MV-4-11 (cell line): ENCODE results near the gene GRID2IP.

Source experiments
- DNase-seq: peaks from one replicate; lab custom pipeline; 2025; lab: John Stamatoyannopoulos, UW

GRID2IP gene

DNA sequence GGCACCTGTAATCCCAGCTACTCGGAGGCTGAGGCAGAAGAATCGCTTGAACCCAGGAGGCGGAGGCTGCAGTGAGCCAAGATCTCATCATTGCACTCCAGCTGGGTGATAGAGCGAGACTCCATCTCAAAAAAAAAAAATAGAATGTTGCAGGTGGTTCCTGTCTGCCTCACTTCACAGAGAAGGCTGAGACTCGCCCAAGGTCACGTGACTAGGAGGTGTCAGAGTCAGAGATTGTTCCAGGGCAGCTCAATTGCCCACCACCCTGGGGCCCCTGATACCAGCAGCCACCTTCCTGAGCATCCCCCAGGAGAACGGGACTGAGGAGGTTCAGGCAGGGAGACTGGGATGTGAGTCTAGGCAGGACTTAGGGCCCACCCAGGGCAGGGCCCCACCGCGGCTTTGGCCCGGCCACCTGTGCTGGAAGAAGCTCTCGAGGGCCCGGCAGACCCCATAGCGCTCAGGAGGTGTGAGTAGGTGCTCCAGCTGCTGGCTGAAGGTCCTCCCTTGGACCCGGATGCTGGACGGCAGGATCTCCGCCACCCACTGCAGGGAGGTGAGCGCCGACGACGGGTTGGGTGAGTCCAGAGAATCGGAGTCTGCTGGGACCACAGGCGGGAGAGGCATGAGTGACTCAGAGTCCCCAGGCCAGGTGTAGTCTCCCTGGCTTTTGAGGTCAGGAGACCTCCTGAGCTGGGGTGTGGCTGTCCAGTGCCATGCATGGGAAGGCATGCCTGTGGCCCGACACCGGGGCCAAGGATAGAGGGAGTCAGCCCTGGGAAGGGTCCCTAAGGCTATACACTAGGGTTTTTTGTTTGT is 30.9 kb downstream of the GRID2IP start:
- no peak for DNase-seq

DNA sequence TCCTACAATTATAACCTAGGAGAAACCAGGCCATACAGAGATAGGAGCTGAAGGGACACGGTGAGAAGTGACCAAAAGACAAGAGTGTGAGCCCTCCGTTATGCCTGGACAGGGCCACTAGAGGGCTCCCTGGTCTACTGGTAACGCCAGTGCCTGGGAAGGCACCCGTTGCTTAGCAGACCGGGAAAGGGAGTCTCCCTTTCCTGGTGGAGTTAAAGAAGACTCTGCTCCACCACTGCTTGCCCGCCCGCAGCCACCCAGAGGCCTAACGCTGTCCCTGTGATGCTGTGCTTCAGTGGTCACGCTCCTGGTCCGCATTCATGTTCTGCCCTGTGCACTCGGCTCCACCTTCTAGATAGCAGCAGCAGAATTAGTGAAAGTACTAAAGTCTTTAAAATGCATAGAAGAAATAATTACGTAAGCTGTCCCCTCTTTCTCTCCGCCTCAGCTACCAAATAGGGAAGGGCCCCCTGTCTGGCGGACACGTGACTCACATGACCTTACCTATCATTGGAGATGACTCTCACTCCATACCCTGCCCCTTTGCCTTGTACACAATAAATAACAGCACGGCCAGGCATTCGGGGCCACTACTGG is 34.8 kb downstream of the GRID2IP start:
- peak; percentile 63 for DNase-seq

DNA sequence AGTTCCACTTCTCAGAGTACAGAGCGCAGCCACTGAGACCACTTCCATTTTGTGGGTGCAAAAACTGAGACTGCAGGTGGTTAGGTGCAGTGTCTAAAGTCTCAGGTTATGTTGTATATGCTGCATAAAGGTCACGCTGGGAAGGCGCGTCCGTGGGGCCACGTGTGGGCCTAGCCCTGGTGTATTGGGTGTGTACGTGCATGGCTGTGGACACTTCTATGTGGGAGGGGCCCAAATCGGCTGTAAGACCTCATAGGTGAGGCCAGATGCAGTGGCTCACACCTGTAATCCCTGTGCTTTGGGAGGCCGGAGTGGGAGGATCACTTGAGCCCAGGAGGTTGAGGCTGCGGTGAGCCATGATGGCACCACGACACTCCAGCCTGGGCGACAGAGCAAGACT is 37.7 kb downstream of the GRID2IP start:
- DNase-seq = no peak

DNA sequence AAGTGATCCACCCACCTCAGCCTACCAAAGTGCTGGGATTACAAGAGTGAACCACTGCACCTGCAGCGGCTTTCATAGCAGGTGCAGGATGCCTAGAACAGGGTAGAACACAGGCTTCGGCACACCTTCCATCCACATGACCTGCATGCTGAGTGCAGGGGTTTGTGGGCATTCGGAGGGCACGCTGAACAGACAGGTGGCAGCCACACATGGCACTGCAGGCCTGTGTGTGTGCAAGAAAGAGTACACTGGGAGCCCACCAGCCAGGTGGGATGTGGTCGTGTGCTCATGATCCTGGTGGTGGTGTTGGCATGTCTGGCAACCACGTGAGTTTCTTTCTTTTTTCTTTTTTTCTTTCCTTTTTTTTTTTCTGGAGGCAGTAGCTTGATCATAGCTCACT is 38.4 kb downstream of the GRID2IP start:
- no peak for DNase-seq

DNA sequence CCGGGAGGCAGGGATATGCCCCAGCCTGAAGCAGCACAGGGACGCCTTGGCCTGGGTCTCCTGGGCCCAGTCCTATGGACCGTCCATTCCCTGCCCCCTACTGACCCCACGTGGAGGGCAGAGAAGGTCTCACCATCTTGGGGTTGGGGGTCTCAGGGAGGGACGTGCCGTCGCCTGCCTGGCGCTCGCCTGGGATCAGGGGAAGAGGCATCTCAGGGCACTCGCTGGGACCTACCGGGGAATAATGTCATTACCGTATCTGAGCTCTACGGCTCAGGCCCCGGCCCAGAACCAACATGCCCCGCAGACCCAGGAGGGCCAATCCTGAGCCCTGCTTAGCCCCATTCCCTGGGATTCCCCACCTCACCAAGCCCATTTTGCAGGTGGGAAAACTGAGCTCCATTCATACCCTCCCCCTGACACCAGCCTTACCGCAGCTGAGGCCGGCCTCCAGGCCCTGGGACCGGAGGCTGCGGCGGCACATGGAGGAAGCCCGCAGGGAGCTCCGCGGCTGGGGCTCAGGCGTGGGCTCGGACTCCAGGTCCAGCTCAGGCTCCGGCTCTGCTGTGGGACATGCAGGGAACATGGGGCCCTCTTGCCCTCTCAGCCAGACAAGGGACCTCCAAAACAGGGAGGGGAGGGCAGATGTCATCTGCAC is 40.7 kb downstream of the GRID2IP start:
- no peak for DNase-seq

DNA sequence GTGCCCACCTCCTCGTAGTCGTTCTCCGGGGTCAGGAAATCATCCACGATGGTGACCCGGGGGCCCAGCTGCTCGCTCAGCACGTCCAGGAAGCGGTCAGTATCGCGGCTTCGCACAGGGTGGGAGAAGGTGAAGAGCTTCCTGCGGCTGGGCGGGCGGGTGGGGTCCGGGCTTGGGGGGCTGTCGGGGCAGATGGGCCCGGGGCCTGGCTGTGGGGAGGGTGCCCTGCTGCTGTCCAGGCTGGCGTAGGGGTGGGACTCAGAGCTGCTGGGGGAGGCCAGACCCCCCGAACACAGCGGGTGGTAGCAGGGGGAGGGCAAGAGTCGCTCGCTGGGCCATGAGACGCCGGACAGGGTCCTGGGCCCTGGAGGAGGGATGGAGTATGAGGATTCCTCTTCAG is 42.3 kb downstream of the GRID2IP start:
- no peak for DNase-seq

DNA sequence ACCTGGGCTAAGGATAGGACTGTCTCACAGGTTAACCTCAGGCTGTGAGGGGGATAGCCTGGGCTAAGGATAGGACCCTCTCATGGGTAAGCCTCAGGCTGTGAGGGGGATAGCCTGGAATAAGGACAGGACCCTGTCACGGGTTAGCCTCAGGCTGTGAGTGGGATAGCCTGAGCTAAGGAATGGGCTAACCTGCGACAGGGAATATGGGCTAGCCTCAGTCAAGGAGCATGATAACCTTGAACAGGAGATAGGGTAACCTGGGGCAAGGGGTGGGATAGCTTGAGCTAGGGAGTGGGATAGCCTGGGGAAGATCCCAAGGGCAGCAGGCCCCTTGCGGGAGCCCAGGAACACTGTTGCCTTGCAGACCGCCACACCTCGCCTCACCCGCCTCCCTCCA is 42.7 kb downstream of the GRID2IP start:
- no peak for DNase-seq

DNA sequence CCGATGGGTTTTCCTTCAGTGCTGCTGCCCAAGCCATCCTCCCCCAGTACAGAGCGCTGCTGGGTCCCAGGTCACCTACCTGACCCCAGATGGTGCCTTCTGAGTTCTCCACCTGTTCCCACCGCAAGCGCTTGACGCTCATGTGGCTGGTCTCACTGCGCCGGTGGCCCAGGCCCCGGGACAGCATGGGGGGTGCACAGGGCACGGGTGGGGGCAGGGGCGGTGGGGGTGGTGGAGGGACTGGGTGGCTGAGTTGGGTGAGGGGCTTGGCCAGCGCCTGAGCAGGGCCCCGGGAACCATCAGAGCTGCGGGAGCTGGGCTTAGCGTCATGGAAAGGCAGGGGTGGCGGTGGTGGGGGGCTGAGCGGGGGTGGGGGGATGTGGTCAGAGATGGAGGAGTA is 43.4 kb downstream of the GRID2IP start:
- DNase-seq = no peak

DNA sequence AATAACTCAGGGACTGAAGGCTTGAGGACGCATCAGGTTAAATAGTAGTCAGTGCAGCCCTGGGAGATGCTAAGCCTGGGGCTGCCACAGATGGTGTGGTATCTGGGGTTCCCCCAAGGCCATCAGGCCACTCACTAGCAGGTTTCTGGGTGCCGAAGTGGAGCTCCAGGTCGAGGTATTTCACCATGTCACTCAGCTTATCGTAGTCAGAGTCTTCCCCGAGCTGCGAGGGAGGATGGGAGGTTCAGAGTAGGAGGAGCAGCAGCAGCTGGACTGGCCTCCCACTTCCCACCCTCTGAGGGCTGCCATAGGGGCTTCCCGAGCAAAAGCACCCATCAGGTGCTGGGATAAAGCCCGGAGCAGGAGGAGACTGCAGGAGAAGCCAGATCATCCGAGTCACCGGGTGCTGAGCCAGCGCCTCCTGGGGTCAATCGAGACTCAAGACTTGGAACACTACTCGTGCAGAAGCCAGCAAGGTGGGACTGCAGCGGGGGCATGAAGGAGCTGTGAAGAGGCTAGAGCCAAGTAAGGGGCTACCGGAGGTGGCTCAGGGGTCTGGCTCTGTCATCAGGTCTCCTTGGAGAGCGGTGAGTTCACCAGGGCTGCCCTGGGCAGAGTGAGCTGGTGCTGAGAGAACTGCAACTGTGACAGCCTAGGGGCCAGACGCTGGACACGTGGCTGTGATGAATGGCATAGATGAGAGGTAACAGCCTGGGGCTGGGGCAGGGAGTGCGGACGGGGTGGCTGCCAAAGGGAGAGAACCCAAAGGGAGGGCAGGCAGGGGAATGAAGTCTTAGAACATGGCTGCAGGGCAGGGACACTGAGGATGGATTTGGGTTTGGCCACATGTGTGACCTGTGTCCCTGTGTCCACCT is 45.3 kb downstream of the GRID2IP start:
- no peak for DNase-seq

DNA sequence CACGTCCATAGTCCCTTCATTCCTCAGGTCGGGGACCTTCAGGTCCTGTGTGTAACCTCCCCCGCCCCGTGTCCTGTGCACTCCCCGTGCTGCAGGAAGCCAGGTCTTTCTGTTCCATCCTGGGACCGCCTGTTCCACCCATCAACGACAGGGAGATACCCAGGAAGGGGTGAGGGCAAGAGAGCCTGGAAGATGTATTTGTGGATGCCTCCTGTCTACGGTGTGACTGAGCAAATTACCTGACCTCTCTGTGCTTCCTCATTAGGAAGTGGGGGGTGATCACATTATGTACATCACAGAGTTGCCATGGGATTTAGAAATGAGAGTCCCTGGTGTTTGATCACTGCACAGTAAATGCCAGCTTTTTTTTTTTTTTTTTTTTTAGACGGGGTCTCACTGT is 46.3 kb downstream of the GRID2IP start:
- DNase-seq = no peak

DNA sequence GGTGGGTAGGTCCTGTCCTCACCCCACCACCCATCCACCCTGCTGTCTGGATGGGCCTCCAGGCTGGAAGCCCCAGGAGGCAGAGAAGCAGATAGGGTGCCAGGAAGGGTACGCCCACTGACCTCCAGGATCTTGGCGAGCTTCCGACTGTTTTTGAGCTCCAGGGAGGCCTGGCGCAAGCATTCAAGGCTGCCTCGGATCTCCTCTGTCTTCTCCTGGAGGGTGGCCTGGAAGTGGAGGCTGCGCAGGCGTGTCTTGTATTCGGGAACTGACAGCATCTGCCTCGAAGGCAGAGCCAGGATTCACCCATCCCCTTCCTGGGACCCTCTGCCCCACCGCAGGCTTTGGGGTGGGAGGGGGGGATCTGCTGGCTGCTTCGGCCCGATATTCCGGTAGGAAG is 48.4 kb downstream of the GRID2IP start:
- DNase-seq = no peak

DNA sequence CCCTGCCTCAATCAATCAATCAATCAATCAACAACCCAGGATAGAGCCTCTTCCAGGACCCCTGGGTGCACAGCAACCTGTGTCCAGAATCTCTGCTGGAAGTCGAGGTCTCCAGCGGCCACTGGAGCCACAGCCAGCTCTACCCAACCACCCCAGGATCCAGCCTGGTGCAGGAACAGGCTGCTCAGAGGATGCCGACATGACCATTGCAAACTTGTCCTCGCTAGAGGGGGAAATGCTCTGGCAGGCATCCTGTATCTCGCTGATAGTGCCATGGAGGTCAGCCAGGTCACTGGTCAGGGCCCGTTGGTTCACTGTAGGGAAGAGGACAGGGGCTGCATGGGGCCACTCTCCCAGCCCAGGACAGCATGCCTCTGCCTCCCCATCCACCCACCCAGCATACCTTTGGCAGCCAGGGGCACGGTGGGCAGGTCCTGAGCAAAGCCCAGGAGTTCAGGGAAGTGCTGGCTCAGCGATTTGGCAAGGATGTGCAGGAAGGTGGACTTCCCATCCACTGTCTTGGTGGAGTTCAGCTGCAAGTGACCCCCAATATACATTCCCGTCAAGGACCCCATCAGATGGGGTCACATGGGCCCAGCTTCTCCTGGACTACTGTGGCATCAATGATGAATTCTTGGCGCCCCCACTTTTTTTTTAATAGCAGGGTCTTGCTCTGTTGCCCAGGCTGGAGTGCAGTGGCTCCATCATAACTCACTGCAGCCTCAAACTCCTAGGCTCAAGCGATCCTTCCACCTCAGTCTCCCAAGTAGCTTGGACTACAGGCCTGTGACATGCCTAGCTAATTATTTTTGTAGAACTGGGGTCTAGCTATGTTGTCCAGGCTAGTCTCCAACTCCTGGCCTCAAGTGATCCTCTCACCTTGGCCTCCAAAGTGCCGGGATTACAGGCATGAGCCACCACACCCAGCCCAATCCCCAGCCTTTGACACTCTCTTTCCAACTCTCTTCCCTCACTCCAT is 49.4 kb downstream of the GRID2IP start:
- DNase-seq = no peak

DNA sequence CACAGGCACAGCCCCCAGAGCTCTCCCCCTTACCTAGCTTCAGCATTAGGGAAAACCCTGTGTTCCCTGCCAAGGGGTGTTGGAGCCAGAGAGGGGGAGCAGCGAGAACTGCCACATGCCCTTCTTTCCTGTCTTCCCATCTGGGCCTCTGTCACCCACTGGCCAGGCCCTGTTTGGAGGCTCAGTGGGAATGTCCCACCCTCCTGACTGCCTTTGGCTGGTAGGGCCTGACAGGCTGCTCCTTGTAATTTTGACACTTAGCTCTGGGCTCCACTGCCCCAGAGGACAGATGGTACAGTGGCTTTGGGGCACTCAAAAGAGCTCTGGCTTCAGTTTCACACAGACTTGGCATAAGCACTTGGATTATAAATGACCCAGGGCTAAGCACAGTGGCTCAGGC is 50.6 kb downstream of the GRID2IP start:
- DNase-seq = no peak

DNA sequence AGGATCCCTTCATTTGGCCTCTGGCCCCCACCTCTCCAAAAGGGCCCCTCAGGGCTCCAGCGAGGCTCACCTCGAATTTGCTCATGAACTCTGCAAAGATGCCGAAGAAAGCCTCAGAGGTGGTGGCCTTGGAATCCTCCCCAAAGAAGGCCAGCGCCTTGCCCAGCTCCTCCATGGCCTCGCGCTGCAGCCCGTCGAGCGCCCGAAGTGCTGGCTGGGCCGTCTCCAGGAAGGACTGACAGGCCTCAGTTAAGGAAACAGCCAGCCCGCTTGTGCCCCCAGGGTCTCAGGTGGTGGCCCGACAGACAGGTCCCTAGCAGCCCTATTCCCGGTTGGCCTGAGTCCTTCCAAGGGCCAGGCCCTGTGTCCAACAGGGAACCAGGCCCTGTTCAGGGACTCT is 53.3 kb downstream of the GRID2IP start:
- DNase-seq = no peak

DNA sequence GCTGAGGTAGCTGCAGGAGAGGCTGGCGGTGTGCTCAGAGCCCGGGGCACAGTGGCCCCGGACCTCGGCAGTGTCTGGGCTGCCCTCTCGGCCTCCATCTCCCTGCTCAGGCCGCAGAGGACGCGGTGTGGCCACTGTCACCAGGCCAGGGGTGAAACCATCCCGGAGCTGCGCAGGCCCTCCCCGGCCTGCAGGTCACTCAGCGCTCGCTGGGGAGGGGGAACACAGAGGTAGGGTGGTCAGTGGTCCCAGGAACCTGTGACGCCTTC is 53.7 kb downstream of the GRID2IP start:
- no peak for DNase-seq

DNA sequence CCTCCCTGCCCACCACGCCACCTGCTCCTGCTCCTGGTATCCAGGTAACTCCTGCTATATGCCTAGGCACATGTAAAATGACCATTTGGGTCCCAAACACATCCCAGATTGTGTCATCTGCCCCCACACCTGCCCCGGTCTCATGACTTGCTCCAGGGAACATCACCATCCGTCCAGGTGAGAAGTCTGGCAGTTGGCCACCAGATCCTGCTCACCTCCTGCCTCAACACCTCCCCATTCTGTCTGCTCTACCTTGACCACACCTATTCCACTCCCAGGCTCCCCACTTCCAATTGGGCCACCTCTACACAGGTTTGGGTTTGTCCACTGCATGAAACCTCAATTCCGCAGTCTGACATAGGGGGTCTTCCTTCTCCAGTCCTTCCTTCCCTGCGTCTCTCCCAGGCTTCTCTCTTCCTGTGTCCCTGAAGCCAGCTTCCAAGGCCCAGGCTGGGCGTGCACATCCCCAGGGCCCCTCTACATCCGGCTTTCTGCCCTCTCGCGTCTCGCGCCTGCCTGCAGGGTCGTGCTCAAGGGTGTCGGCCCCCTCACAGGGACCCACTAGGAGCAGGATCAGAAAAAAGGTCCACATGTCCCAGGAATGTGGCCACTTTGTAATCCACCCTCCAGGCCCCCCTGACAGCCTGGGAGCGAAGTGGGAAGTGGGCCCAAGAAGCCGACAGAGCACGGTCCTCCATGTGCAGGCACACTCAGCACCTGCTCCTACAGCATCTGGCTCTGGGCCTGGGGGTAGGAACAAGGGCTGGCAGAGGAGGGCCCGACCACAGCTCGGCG is 54.2 kb downstream of the GRID2IP start:
- DNase-seq = no peak

DNA sequence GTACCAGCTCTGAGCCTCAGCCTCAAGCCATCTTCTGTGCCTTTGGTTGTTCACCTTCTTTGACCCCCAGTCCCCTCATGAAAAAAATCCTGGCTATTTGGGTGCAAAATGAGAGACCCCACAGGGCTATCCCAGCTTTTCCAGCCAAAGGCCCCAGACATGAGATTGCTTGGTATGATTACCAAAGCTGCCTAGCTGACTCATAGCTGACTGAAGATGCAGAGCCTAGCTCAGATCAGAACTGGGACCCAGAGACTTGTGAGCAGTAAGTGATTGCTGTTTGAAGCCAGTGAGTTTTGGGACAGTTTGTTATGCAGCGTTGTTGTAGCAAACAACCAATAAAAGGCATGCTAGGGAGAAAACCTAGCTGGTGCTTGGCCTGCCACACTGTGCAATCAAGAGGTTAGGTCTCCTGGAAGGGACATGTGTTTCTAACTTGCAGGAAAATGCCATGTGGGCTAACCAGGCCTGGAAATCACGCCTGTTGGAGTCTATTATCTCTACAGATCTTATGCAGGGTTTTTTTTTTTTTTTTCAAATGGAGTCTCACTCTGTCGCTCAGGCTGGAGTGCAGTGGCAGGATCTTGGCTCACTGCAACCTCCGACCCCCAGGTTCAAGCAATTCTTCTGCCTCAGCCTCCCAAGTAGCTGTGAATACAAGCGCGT is 55.5 kb downstream of the GRID2IP start:
- DNase-seq = no peak

DNA sequence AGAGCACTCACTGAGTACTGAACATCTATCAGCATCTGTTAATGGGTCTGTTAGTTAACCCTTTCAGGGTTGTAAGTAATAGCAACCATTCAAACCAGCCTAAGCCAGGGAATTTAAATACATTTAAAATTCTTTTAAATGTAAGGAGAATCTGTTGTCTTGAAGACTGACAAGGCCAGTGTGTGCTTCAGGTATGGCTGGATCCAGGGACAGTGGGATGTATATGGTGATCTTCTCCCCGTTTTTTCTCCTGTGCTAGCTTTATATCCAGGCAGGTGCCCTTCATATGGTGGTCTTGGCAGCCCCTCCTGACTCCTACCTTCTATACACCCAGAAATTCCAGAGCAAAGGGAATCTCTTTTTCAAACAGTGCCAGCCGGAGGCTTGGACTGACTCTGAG is 56.9 kb downstream of the GRID2IP start:
- DNase-seq = no peak

DNA sequence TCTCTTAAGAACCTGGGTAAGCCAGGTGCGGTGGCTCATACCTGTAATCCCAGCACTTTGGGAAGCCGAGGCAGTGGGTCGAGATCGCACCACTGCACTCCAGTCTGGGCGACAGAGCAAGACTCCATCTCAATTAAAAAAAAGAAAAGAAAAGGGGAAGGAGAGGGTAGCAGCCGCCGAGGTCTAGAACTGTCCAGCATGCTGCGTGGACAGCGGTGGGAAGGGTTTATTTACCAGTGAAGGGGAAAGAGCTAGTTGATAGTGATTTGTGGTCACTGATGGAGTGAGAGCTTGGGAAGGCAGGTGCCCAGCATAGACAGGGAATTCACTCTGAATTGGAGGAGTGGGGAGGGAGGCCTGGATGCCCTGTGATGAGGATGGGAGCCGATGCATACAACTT is 60.1 kb downstream of the GRID2IP start:
- DNase-seq = no peak

DNA sequence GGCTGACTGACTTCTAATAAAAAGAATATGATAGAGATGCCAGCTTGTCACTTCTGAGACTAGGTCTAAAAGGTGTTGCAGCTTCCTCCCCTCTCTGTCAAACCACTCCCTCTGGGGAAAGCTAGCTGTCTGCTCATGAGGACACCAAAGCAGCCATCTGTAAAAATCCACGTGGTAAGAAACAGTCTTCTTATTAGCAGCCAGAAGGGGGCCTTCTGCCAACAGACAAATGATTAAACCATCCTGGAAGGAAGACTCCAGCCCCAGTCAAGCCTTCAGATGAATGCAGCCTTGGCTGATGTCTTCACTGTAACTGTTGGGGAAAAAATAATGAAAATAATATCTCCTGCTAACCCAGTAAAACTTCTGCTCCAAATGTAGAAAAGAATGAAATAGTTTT is 61.6 kb downstream of the GRID2IP start:
- no peak for DNase-seq
